Measurements from ENCODE around the gene RIMBP3B. TPM values are rescaled to one million over a fixed set of nuclear protein-coding genes. Genes with fewer than 3 reads are reported as not detected.
"Not testable (repeated sequence)": the region's sequence is repeated elsewhere in the genome, so short reads cannot be mapped to it uniquely, and the experiment has no call there.

RIMBP3B gene, protein sequence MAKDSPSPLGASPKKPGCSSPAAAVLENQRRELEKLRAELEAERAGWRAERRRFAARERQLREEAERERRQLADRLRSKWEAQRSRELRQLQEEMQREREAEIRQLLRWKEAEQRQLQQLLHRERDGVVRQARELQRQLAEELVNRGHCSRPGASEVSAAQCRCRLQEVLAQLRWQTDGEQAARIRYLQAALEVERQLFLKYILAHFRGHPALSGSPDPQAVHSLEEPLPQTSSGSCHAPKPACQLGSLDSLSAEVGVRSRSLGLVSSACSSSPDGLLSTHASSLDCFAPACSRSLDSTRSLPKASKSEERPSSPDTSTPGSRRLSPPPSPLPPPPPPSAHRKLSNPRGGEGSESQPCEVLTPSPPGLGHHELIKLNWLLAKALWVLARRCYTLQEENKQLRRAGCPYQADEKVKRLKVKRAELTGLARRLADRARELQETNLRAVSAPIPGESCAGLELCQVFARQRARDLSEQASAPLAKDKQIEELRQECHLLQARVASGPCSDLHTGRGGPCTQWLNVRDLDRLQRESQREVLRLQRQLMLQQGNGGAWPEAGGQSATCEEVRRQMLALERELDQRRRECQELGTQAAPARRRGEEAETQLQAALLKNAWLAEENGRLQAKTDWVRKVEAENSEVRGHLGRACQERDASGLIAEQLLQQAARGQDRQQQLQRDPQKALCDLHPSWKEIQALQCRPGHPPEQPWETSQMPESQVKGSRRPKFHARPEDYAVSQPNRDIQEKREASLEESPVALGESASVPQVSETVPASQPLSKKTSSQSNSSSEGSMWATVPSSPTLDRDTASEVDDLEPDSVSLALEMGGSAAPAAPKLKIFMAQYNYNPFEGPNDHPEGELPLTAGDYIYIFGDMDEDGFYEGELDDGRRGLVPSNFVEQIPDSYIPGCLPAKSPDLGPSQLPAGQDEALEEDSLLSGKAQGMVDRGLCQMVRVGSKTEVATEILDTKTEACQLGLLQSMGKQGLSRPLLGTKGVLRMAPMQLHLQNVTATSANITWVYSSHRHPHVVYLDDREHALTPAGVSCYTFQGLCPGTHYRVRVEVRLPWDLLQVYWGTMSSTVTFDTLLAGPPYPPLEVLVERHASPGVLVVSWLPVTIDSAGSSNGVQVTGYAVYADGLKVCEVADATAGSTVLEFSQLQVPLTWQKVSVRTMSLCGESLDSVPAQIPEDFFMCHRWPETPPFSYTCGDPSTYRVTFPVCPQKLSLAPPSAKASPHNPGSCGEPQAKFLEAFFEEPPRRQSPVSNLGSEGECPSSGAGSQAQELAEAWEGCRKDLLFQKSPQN (N-terminal part only)
- under 1 TPM; 0.19 to 0.42 TPM for total RNA-seq
- long read RNA-seq, donor 1 = 0 reads
- long read RNA-seq, donor 2 = 0 reads

DNA sequence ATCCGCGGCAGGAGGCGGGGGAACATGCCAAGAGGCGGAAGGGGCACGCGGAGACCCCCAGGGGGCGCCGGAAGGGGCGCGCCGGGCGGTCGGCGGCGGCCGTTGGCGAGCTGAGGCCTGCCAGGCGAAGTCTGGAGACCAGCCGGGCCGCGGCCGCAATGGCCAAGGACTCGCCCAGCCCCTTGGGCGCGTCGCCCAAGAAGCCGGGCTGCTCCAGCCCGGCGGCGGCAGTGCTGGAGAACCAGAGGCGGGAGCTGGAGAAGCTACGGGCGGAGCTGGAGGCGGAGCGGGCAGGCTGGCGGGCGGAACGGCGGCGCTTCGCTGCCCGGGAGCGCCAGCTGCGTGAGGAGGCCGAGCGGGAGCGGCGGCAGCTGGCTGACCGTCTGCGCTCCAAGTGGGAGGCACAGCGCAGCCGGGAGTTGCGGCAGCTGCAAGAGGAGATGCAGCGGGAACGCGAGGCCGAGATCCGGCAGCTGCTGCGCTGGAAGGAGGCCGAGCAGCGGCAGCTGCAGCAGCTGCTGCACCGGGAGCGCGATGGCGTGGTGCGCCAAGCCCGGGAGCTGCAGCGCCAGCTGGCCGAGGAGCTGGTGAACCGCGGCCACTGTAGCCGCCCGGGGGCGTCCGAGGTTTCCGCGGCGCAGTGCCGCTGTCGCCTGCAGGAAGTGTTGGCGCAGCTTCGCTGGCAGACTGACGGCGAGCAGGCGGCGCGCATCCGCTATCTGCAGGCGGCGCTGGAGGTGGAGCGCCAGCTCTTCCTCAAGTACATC lies at the start of gene RIMBP3B:
Gene RIMBP3B, plus strand, starts transcription at position 51 of the 767 bp plus-strand sequence. Its CDS starts 108 bp downstream, at position 159.
- intact Hi-C loops (cut with DNase I); DNase-seq (ENCODE audit: low spot score): not testable (repeated sequence)

DNA sequence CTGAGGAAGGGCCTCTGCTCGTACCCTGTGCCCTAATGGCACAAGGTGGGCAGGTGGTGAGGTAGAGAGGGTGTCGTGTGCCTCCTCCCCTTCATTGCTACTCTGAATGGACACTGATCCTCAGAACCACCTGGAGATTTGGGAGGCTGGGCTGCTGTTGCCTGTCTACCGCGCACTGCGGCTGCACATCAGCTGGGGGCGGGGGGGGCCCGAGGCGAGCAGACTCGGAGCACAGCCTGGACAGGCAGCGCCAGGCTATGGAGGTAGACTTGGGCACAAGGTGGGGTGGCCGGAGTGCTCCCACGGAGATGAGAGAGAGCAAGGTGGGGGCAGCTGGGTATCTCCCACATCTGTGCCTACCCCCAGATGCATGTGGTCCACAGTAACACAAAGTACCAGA lies 26.0 kb upstream of the RIMBP3B start:
- intact Hi-C loops (cut with DNase I); DNase-seq (ENCODE audit: low spot score): not testable (repeated sequence)

DNA sequence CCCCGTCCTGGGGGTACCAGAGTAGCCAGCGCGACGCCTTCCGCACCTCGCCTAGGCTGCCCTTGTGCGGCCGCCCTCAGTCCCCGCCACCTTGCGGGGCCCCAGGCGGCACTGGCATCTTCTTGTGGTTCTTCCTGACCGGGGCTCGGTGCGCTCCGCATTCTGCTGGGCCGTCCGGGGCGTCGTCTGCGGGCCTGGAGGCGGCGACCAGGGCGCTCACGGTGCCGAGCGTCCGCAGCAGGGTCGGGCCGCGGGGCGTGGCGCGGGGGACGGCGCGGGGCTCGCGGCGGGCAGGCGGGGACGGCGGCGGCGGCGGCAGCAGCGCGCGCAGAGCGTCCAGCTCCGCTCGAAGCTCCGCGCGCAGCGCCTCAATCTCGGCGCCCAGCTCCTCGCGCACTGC lies 23.0 kb upstream of the RIMBP3B start:
- intact Hi-C loops (cut with DNase I); DNase-seq (ENCODE audit: low spot score): not testable (repeated sequence)

DNA sequence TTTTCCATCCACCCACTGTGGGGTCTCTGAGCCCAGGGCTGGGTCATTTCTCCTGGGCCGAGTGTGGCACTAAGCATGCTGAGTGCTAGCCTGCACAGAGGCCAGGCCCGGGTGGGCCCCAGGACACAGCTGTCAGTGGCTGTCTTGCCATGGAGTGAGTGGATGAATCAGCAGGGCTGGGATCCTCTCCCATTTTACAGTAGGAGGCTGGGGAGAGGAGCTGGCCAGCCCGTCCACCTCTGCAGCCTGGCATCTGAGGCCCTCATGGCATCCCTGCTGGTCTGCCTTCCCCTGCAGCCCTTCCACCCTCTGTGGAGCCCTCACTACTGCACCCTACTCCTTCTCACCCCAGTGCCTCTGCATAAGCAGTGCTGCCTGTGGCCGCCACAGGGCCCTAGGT lies 21.1 kb upstream of the RIMBP3B start:
- DNase-seq (ENCODE audit: low spot score); intact Hi-C loops (cut with DNase I): not testable (repeated sequence)

DNA sequence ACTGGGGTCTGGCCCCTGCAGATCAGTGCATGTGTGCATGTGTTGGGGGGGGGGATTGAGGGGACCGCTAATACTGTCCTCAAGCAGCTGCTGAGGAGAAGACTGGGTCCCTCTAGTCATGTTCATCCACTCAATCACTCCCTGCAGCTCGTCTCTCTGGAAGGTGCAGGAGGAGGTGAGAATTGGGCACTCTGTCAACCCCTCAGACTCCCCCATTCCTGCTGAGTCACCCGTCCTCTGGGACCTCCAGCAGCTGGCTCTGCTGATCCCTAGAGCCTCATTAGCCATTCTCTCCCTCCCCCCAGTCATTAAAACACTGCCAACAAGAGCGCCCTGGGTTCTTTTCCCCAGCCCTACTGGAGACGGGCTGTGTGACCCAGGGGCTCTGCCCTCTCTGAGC lies 20.5 kb upstream of the RIMBP3B start:
- DNase-seq (ENCODE audit: low spot score); intact Hi-C loops (cut with DNase I): not testable (repeated sequence)

DNA sequence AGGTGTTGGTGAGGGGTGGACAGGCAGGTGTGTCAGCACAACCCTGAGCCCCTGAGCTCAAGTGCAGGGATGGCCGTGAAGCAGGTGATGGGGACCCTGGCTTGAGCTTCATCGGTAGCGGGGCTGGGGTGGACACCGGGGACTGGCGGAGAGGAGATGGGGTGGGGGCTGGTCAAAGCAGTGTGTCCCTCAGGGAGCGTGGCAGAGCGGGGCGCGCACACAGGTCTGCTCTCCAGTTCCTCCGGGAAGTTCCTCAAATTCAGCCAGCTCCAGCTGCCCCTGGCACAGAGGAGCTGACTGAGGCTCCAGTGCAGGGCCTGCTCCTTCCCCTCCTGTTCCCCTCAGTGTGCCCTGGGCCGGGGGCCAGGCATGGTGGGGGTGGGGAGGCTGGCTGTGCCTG lies 19.7 kb upstream of the RIMBP3B start:
- peak; percentile 58 for DNase-seq (ENCODE audit: low spot score)
- intact Hi-C loops (cut with DNase I) = not testable (repeated sequence)

DNA sequence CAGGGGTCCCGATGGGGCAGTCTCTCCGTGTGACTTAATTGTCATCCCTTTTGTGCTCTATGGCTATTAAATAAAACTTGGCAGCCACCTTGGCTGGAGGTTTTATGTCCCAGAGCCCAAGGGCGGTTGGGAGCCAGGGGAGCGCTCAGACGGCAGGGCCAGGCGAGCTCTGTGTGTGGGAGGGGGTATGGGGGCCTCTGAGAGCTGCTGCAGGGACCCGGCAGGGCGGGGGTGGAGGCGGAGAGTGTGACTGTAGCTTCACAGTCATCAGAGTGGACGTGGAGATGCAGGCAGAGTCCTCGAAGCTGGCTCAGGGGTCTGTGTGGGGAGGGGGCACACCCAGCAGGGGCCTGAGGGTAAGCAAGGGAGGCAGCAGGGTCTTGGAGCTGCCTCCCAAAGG lies 19.2 kb upstream of the RIMBP3B start:
- DNase-seq (ENCODE audit: low spot score); intact Hi-C loops (cut with DNase I): not testable (repeated sequence)

DNA sequence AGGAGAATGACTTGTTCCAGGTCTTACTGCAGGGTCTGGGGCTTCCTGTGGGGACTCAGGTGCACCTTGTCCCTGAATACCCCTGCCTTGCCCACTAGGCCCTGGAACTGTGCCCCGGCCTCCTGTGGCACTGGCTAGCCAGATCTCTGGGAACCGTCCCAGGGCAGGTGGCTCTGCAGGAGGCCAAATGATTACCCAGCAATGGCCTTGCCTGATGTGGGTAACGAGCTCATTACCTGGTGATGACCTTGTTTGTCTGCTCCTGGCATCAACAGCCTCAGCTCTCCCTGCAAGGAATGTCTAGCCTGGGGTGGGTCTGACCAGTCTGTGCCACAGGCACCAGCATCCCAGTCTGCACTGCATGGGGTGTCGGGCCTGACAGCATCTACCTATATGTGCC lies 18.2 kb upstream of the RIMBP3B start:
- DNase-seq (ENCODE audit: low spot score); intact Hi-C loops (cut with DNase I): not testable (repeated sequence)

DNA sequence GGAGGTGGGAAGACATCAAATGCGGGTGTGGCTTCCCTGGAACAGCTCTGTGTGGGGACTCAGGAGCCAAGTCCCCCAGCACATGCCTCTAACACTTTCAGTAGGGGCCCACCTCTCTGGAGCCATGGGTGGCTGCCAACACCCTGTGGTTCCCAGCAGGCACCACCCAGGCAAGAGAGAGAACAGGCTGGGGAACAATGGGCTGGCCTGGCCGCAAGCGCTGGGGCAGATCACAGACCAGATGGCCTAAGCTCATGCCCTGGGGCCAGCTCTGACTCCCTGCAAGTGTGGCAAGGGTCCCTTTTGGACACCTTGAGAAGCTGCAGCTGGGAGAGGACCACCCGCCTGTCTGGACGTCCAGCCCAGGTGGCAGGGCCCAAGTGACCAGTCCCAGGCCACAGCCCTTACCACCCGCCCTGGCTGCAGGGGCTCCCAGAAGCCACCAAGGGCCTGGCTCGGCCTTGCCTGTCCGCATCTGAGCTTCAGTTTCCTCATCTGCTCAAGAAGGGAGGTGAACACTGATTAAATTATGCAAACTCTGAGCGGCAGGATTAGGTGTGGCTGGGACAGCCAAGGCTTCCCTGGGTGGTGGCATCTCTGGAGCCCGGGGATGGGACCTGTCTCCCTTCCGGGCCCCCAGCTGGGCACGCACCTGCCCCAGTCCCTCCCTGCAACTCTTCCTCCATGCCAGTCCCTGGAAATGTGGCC lies 14.8 kb upstream of the RIMBP3B start:
- DNase-seq (ENCODE audit: low spot score) = peak; percentile 35
- intact Hi-C loops (cut with DNase I) = not testable (repeated sequence)

DNA sequence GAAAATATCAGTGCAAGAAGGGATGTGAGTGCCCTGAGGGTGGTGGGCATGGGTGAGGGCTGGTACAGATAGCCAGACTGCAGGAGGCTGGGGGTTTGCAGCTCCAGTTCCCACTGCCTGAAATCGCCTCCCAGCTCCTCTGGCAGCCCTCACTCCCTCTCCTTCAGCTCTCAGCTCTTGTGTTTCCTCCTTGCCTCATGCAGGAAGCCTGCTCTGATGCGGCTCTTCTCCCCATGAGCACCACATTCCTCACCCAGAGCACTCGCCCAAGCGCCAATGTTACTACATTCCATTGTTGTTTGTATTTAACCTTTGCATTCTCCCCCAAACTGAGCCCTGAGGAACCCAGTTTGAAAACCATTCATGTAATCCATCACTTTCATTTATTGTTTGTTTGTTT lies 7.7 kb upstream of the RIMBP3B start:
- DNase-seq (ENCODE audit: low spot score); intact Hi-C loops (cut with DNase I): not testable (repeated sequence)

DNA sequence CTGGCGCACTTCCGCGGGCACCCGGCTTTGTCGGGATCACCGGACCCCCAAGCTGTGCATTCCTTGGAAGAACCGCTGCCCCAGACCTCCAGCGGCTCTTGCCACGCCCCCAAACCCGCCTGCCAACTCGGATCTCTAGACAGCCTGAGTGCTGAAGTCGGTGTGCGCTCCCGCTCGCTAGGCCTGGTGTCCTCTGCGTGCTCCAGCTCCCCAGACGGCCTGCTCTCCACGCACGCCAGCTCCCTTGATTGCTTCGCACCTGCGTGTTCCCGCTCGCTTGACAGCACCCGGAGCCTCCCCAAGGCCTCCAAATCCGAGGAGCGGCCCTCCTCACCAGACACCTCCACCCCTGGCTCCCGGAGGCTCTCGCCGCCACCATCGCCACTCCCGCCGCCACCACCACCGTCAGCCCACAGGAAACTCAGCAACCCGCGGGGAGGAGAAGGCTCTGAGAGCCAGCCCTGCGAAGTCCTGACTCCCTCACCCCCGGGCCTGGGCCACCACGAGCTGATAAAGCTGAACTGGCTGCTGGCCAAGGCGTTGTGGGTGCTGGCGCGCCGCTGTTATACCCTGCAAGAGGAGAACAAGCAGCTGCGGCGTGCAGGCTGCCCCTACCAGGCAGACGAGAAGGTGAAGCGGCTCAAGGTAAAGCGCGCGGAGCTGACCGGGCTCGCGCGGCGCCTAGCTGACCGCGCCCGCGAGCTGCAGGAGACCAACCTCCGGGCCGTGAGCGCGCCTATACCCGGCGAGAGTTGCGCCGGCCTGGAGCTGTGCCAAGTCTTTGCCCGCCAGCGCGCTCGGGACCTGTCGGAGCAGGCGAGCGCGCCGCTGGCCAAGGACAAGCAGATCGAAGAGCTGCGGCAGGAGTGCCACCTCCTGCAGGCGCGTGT lies 1.2 kb downstream of the RIMBP3B start:
- intact Hi-C loops (cut with DNase I) = not testable (repeated sequence)

DNA sequence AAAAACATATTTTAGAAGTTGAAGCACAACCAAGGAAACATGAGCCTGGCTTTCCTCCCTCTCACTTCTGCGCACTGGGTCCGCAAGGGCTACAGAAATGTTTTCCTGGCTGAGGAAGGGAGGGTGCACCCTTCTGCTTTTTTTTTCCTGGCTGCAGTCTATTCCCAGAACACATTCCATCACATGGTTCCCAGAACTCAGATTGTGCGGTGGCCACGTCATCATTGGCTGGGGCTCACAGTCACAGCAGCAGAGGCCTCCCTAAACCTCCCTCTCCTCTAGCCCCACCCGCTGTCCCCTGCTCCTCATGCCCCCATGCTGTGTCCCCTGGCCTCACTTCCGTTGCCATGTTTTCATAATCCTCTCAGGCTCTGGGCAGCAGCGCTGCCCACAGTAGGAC lies 5.9 kb downstream of the RIMBP3B start:
- intact Hi-C loops (cut with DNase I); DNase-seq (ENCODE audit: low spot score): not testable (repeated sequence)

More for the DNA sequence above, 1.2 kb downstream of the RIMBP3B start:
- not testable (repeated sequence) for DNase-seq (ENCODE audit: low spot score)

DNA sequence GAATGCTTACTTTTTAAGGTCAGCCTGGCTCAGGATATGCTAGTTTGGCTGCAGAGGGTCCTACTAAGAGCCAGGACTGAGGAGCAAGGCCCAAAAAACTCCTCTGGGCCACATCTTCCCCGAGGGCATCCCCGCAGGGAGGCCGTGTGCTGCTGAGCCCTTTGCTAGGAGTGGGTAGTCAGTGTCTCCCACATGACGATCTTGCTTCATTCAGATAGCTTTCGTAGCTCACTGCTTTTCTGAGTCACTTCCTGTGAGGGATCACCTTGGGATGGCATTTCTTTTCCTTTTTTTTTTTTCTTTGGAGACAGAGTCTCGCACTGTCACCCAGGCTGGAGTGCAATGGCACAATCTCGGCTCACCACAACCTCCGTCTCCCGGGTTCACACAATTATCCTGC lies 6.5 kb downstream of the RIMBP3B start:
- DNase-seq (ENCODE audit: low spot score); intact Hi-C loops (cut with DNase I): not testable (repeated sequence)

DNA sequence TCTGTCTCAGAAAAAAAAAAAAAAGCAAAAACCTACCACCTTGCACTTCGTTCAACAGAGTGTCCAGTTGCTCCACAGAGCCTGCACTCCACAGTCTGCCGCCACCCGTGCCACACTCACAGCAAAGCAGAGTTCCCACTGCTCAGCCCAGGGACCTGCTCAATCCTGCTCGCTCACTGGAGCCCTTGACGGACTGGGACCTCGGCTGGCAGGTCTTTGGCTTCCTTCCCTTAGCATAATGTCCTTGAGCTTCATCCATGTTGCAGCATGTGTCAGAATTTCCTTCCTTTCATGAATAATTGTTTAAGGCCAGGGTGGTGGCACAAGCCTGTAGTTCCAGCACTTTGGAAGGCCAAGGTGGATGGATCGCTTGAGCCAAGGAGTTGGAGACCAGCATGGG lies 11.1 kb downstream of the RIMBP3B start:
- intact Hi-C loops (cut with DNase I); DNase-seq (ENCODE audit: low spot score): not testable (repeated sequence)

DNA sequence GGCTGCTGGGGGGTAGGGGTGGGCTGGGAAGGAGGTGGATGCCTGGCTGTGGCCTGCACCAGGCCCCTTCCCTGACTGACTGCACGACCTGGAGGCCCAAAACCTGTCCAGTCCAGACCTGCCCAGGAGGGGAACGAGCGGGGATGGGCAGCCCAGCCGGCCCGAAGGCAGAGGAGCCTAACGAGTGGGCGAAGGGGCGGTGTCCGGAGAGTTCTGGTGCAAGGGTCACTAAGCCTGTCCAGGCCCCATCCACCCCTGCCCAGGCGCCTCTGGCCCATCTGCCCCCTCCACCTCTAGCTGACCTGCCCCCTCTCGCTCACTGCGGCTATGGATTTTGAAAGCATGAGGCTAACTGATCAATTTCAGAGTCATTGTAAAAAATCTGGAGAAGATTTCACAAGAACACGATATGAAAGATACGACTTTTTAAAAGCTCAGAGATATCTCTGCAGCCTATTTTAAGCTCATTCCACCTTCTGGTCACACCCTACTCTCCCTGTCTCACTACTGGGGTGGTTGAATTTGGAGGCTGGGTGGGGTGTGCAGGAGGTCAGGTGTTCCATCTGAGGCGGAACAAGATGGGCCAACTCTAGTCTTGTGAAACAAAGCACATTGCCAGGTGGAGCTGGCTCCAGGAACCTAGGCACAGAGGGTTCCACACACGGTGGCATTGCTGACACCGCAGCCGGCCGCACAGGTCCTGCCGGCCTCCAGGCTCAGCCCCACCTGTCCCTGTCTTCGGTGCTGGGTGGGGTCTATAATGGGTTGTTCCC lies 17.8 kb downstream of the RIMBP3B start:
- intact Hi-C loops (cut with DNase I); DNase-seq (ENCODE audit: low spot score): not testable (repeated sequence)

DNA sequence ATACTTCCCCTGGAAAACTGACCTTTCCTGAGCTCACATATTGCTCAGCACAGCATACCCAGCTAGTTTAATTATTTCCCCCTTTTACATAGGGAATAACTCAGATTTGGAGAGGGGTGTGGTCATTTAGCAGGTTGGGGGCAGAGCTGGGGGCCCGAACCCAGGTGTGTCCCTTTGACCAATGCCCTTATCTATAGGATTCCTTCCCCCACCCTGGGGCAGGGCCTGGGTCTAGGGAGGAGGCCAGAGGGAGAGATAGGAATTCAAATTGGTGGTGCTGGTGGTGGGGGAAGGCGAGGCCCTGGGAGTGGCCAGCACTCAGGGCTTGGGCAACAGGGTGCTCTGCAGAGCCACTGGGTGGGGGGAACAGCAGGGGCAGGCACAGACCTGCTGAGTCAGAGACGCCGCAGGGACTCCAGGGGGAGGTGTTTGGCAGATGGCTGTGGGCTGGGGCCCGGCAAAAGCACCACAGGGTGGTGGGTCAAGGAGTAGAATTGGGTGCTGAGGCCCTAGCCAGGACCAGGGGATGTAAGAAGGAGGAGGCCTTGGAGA lies 19.3 kb downstream of the RIMBP3B start:
- DNase-seq (ENCODE audit: low spot score); intact Hi-C loops (cut with DNase I): not testable (repeated sequence)

All from posterior vena cava (tissue), 2 donors.